Neural crest cell (in vitro differentiated cells): ENCODE measurements around the gene RHOT1. TPM values are rescaled to one million over a fixed set of nuclear protein-coding genes. Genes with fewer than 3 reads are reported as not detected.
"Not testable (repeated sequence)": the region's sequence is repeated elsewhere in the genome, so short reads cannot be mapped to it uniquely, and the experiment has no call there.

Experiments
- DNase-seq: peaks from one replicate; pipeline ENCODE4 v3.0.0; 2021; ENCODE audit warnings: low read depth, mixed read lengths, low spot score
- H3K27ac Mint-ChIP-seq: one replicate; pipeline ENCODE4 v1.8.0; 2021; ENCODE audit warnings: mild to moderate bottlenecking, mixed read lengths; ENCODE audit not compliant: unreplicated experiment
- H3K27me3 Mint-ChIP-seq: 2 replicates; pipeline ENCODE4 v1.8.0; 2021; ENCODE audit warnings: low read depth, mild to moderate bottlenecking, mixed read lengths
- H3K36me3 Mint-ChIP-seq: 2 replicates; pipeline ENCODE4 v1.8.0; 2021; ENCODE audit warnings: low read depth, mild to moderate bottlenecking, mixed read lengths
- H3K4me1 Mint-ChIP-seq: 2 replicates; pipeline ENCODE4 v1.8.0; 2021; ENCODE audit warnings: mixed read lengths
- H3K4me3 Mint-ChIP-seq: one replicate; pipeline ENCODE4 v1.8.0; 2021; ENCODE audit warnings: mild to moderate bottlenecking, mixed read lengths
- H3K9me3 Mint-ChIP-seq: 2 replicates; pipeline ENCODE4 v1.8.0; 2021; ENCODE audit warnings: mixed read lengths
- CTCF ChIP-seq: fragments of 200-600 bp; sonication (generic); conservative IDR thresholded peaks from 2 replicates; pipeline ENCODE4 v1.5.0; 2021; ENCODE audit warnings: antibody characterized with exemption, mild to moderate bottlenecking
- total RNA-seq: library from RNA; stranded (reverse); gene quantifications from 2 replicates; pipeline ENCODE4 v1.2.1, GENCODE V29; 2021

RHOT1 gene
- total RNA-seq, 1 donor from 2014 or later = 30.1 TPM

- H3K4me3 Mint-ChIP-seq = peak overlapping the region; percentile 3
These were observed 119.7 kb downstream of the RHOT1 start for GRCh38 chr17:32261936-32262510.

GRCh38 chr17:32263515-32263914 lies 121.2 kb downstream of the RHOT1 start:
- Mint-ChIP-seq H3K4me3 (peak overlapping the region; percentile 90), H3K4me1 (peaks cover 62% of the 10 kb centered on the region), H3K27me3 (peaks cover 69% of the 10 kb centered on the region)
- H3K36me3 Mint-ChIP-seq, H3K9me3 Mint-ChIP-seq, H3K27ac Mint-ChIP-seq, DNase-seq: not testable (repeated sequence)

More at GRCh38 chr17:32261936-32262510, 119.7 kb downstream of the RHOT1 start:
- Mint-ChIP-seq H3K27me3 (peaks cover 56% of the 10 kb centered on the region), H3K36me3 (no peaks in the 10 kb centered on the region), H3K4me1 (peaks cover 56% of the 10 kb centered on the region), H3K9me3 (no peaks in the 10 kb centered on the region), H3K27ac (no peak overlapping the region)
- no peak for DNase-seq
- no peak for TF ChIP-seq CTCF

- DNase-seq = no peak
- Mint-ChIP-seq H3K27ac (no peak overlapping the region), H3K4me1 (peaks cover 60% of the 10 kb centered on the region)
These were observed 122.0 kb downstream of the RHOT1 start for GRCh38 chr17:32264140-32264799.

GRCh38 chr17:32264823-32265191 lies 122.5 kb downstream of the RHOT1 start:
- H3K9me3 Mint-ChIP-seq = no peaks in the 10 kb centered on the region

More at GRCh38 chr17:32264140-32264799, 122.0 kb downstream of the RHOT1 start:
- Mint-ChIP-seq H3K27me3 (peaks cover 77% of the 10 kb centered on the region), H3K36me3 (no peaks in the 10 kb centered on the region), H3K4me3 (peak overlapping the region; percentile 90), H3K9me3 (no peaks in the 10 kb centered on the region)
- TF ChIP-seq CTCF = peak; percentile 41

GRCh38 chr17:32265192-32265923 lies 123.1 kb downstream of the RHOT1 start, which contains the start of gene RHBDL3:
TSS of gene RHBDL3 (plus strand) at chr17:32265832. CDS start at chr17:32266190, 358 bp downstream.
- no peaks in the 10 kb centered on the region for H3K9me3 Mint-ChIP-seq
- no peaks in the 10 kb centered on the region for H3K36me3 Mint-ChIP-seq
- H3K27me3 Mint-ChIP-seq = peaks cover 80% of the 10 kb centered on the region
- DNase-seq = no peak
- no peak within 1 kb of the TSS for H3K27ac Mint-ChIP-seq
- TF ChIP-seq CTCF = no peak
- peak within 1 kb of the TSS; percentile 91 for H3K4me3 Mint-ChIP-seq
- peaks cover 49% of the 10 kb centered on the region for H3K4me1 Mint-ChIP-seq

More at GRCh38 chr17:32264823-32265191, 122.5 kb downstream of the RHOT1 start:
- no peak for TF ChIP-seq CTCF
- Mint-ChIP-seq H3K4me1 (peaks cover 54% of the 10 kb centered on the region), H3K4me3 (peak overlapping the region; percentile 91), H3K27ac (no peak overlapping the region), H3K27me3 (peaks cover 77% of the 10 kb centered on the region), H3K36me3 (no peaks in the 10 kb centered on the region)
- no peak for DNase-seq

GRCh38 chr17:32266051-32266388 lies 123.7 kb downstream of the RHOT1 start:
- Mint-ChIP-seq H3K27ac (no peak overlapping the region), H3K4me1 (peaks cover 47% of the 10 kb centered on the region), H3K36me3 (no peaks in the 10 kb centered on the region), H3K9me3 (no peaks in the 10 kb centered on the region), H3K27me3 (peaks cover 82% of the 10 kb centered on the region), H3K4me3 (no peak overlapping the region)
- TF ChIP-seq CTCF = no peak
- no peak for DNase-seq
